K562 (cell line): ENCODE data around the gene STIM1.

ENCODE experiments used
- EP300 ChIP-seq: IDR thresholded peaks from 2 replicates; pipeline ENCODE4 v1.6.1; 2012; ENCODE audit warnings: low read length, improper control_type of control experiment
- FOXM1 ChIP-seq, 2 experiments: fragments of 450-650 bp in 1 of 2; sonication (generic) in 1 of 2; formaldehyde crosslinking in 1 of 2; IDR thresholded peaks; 2 replicates each; pipeline versions ENCODE4 v1.6.1 to v1.9.0; 2017 to 2022; ENCODE audit warnings: low read depth in 2 of 2, mild to moderate bottlenecking in 2 of 2, missing genetic modification reagents in 1 of 2, moderate library complexity in 1 of 2
- HMGXB4 ChIP-seq: sonication (generic); formaldehyde crosslinking; IDR thresholded peaks from 2 replicates; pipeline ENCODE4 v1.8.1; 2023; ENCODE audit warnings: mild to moderate bottlenecking, missing genetic modification reagents
- JUNB ChIP-seq: fragments of 450-650 bp; formaldehyde crosslinking; conservative IDR thresholded peaks from 2 replicates; pipeline ENCODE4 v1.4.0; 2020; ENCODE audit warnings: mild to moderate bottlenecking
- KAT7 ChIP-seq: sonication (generic); formaldehyde crosslinking; IDR thresholded peaks from 2 replicates; pipeline ENCODE4 v1.8.0; 2022; ENCODE audit warnings: missing genetic modification reagents, mild to moderate bottlenecking, borderline replicate concordance
- MXI1 ChIP-seq: IDR thresholded peaks from 2 replicates; pipeline ENCODE4 v1.6.1; 2011; ENCODE audit warnings: low read depth, mild to moderate bottlenecking, improper control_type of control experiment, low read length
- PHF20 ChIP-seq: fragments of 450-650 bp; IDR thresholded peaks from 2 replicates; pipeline ENCODE4 v1.6.1; 2018; ENCODE audit not compliant: partially characterized antibody
- REST ChIP-seq, 2 experiments: fragments of 450-650 bp; formaldehyde crosslinking in 1 of 2; IDR thresholded peaks; 2 replicates each; pipeline versions ENCODE4 v1.4.0 to v1.6.1; 2014 to 2020; ENCODE audit warnings: mild to moderate bottlenecking in 2 of 2, borderline replicate concordance in 1 of 2, low read depth in 1 of 2
- SMARCA5 ChIP-seq: fragments of 450-650 bp; IDR thresholded peaks from 2 replicates; pipeline ENCODE4 v1.6.1; 2016
- ZNF232 ChIP-seq: sonication (generic); formaldehyde crosslinking; IDR thresholded peaks from 2 replicates; pipeline ENCODE4 v1.8.0; 2022; ENCODE audit warnings: mild to moderate bottlenecking, missing genetic modification reagents
- ZNF274 ChIP-seq: IDR thresholded peaks from 2 replicates; pipeline ENCODE4 v1.6.1; 2011; ENCODE audit warnings: low read depth, mild to moderate bottlenecking, low read length, moderate library complexity, borderline replicate concordance
- ZSCAN29 ChIP-seq: fragments of 450-650 bp; IDR thresholded peaks from 2 replicates; pipeline ENCODE4 v1.6.1; 2017
- TF ChIP-seq, protein P1 (sequence below), 3 experiments: IDR thresholded peaks in 2 of 3; conservative IDR thresholded peaks in 1 of 3; 2 replicates each; pipeline ENCODE4 v1.5.1; 2011 to 2012; ENCODE audit warnings: low read length in 3 of 3, mild to moderate bottlenecking in 3 of 3, control low read depth in 2 of 3, improper control_type of control experiment in 1 of 3, inconsistent platforms in 1 of 3, low read depth in 1 of 3, mixed read lengths in 1 of 3, moderate library complexity in 1 of 3; ENCODE audit not compliant: insufficient read depth in 2 of 3

DNA sequence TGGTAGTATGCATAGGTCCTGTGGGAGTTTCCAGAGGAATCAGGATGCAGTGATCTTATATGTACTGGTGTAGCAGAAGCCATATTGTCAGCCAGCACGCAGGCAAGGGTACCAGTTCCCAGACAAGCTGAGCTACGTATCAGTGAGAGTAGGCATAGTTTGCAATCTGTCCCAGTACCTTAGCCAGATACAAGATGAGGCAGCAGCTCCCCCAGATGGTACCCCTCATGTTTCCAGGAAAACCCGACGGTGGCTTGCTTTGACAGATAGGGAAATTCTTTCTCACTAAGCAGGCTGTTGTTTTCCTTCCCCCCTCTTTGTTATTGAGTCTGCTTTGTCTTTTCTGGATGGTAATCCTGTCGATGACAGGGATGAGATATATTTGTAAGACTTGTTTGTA is 129.4 kb downstream of the STIM1 start:
- TF ChIP-seq FOXM1 (IDR thresholded peaks at IDR 0.05; ENCODE audit: low read depth) = no peak
- no peak for TF ChIP-seq FOXM1 (CRISPR knock-in tag; IDR thresholded peaks at IDR 0.05; ENCODE audit: low read depth)
- peak; percentile 71; the same call in 1 of the 2 replicates for TF ChIP-seq REST (IDR thresholded peaks at IDR 0.05; ENCODE audit: borderline replicate concordance)
- TF ChIP-seq REST (CRISPR knock-in tag; IDR thresholded peaks at IDR 0.05; ENCODE audit: low read depth) = no peak
- no peak for TF ChIP-seq HMGXB4 (CRISPR knock-in tag)
- no peak for TF ChIP-seq PHF20
- no peak for TF ChIP-seq ZNF232
- no peak for TF ChIP-seq ZNF274
- no peak for TF ChIP-seq JUNB (CRISPR knock-in tag)
- TF ChIP-seq MXI1 = no peak
- no peak for TF ChIP-seq ZSCAN29
- TF ChIP-seq, protein P1, sequence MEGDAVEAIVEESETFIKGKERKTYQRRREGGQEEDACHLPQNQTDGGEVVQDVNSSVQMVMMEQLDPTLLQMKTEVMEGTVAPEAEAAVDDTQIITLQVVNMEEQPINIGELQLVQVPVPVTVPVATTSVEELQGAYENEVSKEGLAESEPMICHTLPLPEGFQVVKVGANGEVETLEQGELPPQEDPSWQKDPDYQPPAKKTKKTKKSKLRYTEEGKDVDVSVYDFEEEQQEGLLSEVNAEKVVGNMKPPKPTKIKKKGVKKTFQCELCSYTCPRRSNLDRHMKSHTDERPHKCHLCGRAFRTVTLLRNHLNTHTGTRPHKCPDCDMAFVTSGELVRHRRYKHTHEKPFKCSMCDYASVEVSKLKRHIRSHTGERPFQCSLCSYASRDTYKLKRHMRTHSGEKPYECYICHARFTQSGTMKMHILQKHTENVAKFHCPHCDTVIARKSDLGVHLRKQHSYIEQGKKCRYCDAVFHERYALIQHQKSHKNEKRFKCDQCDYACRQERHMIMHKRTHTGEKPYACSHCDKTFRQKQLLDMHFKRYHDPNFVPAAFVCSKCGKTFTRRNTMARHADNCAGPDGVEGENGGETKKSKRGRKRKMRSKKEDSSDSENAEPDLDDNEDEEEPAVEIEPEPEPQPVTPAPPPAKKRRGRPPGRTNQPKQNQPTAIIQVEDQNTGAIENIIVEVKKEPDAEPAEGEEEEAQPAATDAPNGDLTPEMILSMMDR (IDR thresholded peaks at IDR 0.05 in 2 of 3, conservative IDR thresholded peaks at IDR 0.05 in 1 of 3; ENCODE audit: insufficient read depth in 2 of 3, low read depth in 1 of 3, low read length in 3 of 3) = peak; percentile 58 to 78 (median 63)
- TF ChIP-seq EP300 = no peak
- TF ChIP-seq SMARCA5 = no peak
- TF ChIP-seq KAT7 (CRISPR knock-in tag) = no peak
